SW 1271 (cell line): ENCODE data around the gene CSPG4.
"Not testable (repeated sequence)": the region's sequence is repeated elsewhere in the genome, so short reads cannot be mapped to it uniquely, and the experiment has no call there.

Source experiments
- DNase-seq, 2 experiments: peaks; one replicate each; lab custom pipeline; 2025; lab: John Stamatoyannopoulos, UW

CSPG4 gene

DNA sequence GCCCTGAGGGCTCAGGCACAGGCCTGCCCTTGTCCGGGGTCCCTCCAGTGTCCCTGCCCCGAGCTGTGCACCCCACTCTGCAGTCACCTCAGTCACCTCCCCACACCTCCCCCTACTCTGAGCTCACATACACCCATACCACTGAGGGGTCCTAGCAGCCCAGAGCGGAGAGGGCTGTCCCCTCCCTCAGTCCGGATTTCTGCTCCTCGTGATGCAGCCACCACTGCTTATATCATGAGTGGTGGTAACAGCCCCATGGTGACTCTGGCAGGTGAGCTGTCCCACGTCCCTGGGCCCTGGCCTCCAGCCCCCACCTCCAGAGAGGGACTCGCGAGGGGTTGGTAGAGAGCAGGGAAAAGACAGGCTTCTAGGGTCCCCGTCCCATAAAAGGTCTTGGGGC is 8.0 kb downstream of the CSPG4 start:
- no peak for DNase-seq

DNA sequence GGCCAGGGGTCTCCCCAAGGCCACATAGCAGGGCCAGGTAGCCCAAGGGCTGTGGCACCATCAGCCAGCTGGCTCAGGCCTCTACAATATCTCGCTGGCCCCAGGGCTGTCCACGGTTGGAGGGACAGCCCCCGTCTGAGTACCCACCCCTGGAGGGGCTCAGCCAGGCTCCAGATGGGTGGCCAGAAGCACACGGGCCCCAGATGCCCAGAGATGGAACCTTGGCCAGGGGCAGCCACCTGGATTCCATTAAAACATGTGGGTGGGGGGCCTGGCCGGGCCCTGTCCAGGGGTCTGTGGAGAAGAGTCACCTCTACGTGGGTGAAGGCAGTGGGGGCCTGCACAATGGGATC is 8.4 kb downstream of the CSPG4 start:
- no peak for DNase-seq

GRCh38 chr15:75703440-75704262 is 9.0 kb downstream of the CSPG4 start:
- not testable (repeated sequence) for DNase-seq

DNA sequence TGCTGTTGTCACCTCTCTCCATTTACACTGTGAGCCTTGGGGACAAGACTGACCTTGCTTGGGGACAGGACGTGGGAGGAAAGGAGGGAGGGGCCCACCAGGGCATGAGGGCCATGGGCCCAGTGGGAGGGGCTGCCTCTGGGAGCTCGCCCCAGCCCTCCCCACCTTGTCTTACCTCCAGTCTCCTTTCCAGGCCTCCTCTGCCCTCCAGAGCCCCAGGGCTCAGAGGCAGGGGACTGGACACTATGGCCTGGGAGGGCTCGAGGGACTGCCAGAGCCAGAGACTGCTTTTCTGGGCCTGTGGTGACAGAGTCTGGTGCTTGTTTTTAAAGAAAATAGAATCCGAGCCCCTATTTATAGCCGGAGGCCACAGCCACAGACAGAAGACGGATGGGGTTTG is 10.2 kb downstream of the CSPG4 start:
- DNase-seq: no peak

- DNase-seq: not testable (repeated sequence)
These were observed 11.3 kb downstream of the CSPG4 start for GRCh38 chr15:75701071-75702003.

DNA sequence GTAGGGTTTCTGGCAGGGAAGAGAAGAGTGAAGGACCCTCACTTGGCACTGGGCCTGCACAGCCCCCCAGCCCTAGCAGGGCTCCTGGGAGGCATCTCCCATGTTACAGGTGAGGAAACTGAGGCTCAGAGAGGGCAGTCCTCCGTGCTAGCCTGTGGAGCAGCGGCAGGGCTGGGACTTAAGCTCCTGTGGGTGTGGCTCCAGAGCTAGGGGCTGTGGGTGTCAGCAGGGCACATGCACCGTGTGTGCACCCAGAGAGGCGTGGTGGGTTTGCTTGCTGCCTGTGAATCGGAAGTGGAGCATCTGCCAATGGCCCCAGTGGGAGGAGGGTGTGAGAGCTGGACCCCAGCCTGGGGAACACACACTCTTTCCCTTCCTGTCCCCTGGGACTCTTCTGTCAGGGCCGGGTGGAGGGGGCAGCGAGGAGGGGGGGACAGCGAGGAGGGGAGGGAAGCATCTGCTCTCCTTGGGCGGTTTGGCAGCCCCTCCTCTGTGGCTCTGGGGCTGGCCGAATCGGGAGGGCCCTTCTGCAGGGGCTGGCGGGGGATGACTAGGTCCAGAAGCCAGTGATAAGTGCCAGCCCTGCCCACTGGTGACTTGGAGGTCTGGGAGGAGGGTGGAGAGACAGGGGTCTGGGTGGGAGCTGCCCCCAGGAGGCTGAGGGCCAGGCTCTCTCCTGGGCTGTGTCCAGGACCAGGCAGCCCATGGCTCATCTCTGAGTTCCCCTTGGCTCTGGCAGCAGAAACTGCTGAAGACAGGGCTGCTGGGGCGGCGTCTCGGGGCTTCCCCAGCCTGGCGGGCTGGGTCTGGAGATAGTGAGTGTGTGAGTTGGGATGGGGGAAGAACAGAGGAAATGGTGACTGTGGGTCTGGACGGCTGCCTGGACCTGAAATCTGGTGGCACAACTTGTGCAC is 12.4 kb downstream of the CSPG4 start:
- not testable (repeated sequence) for DNase-seq

GRCh38 chr15:75699517-75699916 is 13.1 kb downstream of the CSPG4 start:
- not testable (repeated sequence) for DNase-seq

- not testable (repeated sequence) for DNase-seq
These were observed 14.5 kb downstream of the CSPG4 start for GRCh38 chr15:75697974-75698747.

GRCh38 chr15:75697523-75697922 is 15.1 kb downstream of the CSPG4 start:
- no peak for DNase-seq

DNA sequence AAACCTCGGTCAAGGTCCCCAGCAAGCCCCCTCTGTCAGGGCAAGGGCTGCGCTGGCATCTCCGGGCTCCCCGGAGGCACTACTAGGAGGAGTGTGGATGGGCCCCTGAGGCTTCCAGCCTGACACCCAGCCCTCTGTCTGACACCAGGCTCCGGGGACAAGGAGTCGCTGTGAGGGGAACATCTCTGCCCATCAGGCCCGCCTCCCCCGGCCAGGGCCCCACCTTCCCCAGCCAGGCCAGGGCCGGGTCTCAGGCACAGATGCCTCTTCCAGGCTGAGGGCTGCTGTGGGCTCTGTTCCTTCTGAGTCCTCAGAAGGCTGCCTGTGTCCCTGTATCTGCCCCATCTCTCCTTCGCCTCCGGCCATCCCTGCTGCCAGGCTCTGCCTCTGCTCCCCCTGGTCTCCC is 15.8 kb downstream of the CSPG4 start:
- no peak for DNase-seq

- DNase-seq: no peak
These were observed 16.3 kb downstream of the CSPG4 start for GRCh38 chr15:75696311-75696720.

DNA sequence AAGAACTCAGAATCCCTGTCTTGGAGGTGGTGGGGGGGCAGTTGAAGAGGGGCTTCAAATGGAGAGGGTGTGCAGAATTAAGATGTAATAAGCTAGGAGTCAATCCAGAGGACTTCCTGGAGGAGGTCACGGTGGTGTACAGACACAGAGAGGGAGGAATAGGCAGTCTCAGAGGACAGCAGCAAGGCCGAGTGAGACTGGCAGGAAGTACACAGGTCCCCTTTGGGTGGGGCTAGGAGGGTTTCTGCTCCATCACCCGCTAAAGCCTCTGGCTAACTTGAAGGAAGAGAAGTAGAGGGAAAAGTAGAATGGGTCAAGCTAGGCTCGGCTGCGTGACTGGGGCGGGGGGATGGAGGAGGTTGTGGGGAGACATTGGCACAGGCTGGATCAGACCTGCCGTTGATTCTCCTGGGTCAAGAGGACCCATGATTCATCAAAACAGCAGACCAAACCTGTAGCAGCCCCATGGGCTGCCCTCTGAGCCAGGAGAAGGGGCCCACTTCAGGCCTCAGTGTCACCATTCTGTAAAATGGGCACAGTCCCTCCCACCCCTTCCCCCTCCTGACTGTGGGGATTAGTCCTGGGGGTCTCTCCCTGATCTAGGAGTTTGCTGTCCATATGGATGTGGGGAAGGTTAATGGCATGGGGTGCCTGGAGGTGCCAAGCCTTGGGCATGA is 16.9 kb downstream of the CSPG4 start:
- DNase-seq: no peak

DNA sequence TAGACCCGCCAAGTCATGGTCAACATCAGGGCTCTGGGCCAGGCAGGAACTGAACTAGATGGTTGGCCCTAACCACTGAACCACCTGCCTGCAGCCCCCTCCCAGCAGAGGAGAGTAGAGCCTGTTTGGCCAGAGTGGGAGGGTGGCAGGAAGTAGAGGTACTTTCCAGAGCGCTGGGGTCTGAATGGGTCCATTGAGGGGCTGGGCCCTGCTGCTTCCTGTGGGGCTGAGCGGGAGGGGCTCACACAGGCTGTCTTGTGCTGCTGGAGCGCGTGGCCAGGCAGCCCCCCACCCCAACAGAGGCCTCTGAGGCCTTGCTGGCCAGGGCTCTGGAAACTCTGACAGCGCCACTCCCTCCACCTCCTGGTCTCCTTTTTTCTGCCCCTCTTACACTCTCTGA is 17.4 kb downstream of the CSPG4 start:
- no peak for DNase-seq

- DNase-seq: no peak
These were observed 18.1 kb downstream of the CSPG4 start for GRCh38 chr15:75694241-75695182.

DNA sequence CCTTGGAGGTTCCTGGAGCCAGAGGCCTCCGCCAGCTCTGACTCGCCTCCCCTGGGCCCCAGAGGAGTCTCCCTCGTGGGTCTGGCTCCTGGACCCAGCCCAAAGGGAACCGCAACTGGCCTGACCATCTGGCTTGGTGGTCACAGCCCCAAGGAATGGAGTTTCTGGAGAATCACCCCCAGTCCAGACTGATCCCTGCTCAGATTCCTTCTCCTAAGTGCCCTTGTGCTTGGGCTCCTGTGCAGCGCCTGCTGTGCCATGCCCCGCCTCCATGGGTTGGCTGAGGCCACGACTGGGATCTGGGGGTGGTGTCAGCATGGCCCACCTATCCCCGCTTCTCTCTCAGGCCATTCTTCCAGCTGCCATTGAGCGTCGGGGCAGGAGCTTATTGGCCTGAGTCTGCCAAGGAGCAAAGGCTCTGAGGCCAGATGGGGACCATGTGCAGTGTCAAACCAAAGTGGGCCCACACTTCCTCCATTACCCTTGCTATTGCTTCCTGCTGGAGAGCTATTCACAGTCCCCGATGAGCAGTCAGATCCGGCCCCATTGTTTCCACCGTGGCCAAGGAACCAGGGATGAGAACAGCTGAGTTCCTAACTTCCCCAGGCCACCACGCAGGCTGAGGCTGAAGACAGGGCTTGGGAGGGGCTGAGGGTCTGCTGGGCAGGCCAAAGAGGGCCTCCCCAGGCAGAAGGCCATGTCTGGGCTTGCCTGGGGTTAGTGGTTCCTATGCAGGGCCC is 19.0 kb downstream of the CSPG4 start:
- no peak for DNase-seq

- DNase-seq: not testable (repeated sequence)
These were observed 19.6 kb downstream of the CSPG4 start for GRCh38 chr15:75693028-75693427.

DNA sequence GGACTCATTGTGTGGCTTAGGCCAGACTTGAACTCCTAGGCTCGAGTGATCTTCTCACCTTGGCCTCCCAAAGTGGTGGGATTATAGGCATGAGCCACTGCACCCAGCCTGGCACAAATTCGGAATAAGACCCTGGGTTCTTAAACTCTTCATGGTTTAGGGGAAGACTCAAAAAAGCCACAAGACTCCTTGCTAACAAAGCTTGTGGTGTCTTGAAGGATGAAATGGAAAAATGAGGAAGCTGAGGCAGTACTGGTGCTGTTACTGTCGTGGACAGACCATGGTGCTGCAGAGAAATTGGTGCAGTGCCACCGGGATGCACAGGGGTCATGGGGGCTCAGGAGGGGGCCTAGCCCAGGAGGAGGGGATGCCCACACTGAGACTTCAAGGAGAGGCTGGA is 20.3 kb downstream of the CSPG4 start:
- not testable (repeated sequence) for DNase-seq

GRCh38 chr15:75689429-75689828 is 23.2 kb downstream of the CSPG4 start:
- not testable (repeated sequence) for DNase-seq

DNA sequence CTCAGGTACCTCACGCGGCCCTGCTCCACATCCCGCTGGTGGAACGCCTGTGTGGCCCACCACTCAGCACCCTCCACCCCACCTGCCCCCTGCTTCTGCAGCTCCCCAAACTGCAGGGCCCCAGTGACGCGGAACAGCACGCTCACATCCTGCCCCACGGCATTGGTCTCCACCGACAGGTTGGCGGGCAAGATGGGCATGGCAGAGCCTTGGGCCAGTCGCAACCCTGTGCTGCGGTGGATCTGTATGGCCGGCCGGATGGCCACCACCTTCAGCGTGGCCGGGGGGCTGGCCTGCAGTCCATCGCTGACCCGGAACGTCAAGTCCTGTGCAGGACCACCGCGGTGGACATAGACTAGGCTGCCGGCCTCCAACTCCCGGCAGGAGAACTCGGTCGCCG is 23.8 kb downstream of the CSPG4 start:
- no peak for DNase-seq
